Muscle layer of duodenum (tissue), 2 donors: Measurements from ENCODE around the gene MPND.
"Not testable (repeated sequence)": the region's sequence is repeated elsewhere in the genome, so short reads cannot be mapped to it uniquely, and the experiment has no call there.

Experiments used
- H3K27ac ChIP-seq: one replicate; pipeline ENCODE4 v1.7.0; 2013; ENCODE audit warnings: mild to moderate bottlenecking, low read length
- H3K27me3 ChIP-seq: one replicate; pipeline ENCODE4 v1.7.0; 2013; ENCODE audit warnings: low read depth, mild to moderate bottlenecking, control low read depth, low read length
- H3K36me3 ChIP-seq, 2 donors: one replicate each; pipeline ENCODE4 v1.7.0; 2013; ENCODE audit warnings: low read length in 2 of 2, control low read depth in 1 of 2, mild to moderate bottlenecking in 1 of 2; ENCODE audit not compliant: insufficient read depth in 2 of 2, control insufficient read depth in 1 of 2
- H3K4me1 ChIP-seq, 2 donors: one replicate each; pipeline ENCODE4 v1.7.0; 2013; ENCODE audit warnings: low read length in 2 of 2, mild to moderate bottlenecking in 2 of 2, control low read depth in 1 of 2, moderate library complexity in 1 of 2; ENCODE audit not compliant: insufficient read depth in 2 of 2, control insufficient read depth in 1 of 2
- H3K4me3 ChIP-seq, 2 donors: one replicate each; pipeline ENCODE4 v1.7.0; 2013; ENCODE audit warnings: low read length in 2 of 2, low read depth in 1 of 2, mild to moderate bottlenecking in 1 of 2
- H3K9me3 ChIP-seq, 2 donors: one replicate each; pipeline ENCODE4 v1.7.0; 2013; ENCODE audit warnings: low read length in 2 of 2, control low read depth in 1 of 2, mild to moderate bottlenecking in 1 of 2; ENCODE audit not compliant: control insufficient read depth in 1 of 2
- donor health status: healthy.

Gene MPND

DNA sequence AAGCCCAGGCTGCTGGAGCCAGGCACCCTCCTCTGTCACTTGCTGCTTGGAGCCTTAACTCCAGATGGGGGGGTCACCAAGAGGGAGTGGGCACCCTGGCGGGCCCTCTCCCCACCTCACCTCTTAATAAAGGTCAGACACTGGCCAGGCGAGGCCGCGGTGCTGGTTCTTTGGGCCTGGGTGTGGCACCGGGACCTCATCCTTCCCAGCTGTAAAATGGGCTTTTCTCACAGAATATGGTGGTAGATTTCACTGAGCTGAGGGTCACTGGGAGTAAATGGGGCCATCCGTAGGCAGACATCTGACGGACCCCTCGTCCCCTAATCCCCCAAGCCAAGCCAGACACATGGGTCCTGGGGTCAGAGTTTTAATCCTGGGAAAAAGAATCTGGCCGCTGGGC is 19.7 kb upstream of the MPND start:
- peaks cover 3 to 18% of the 10 kb centered on the region in 2 donors for H3K4me1 ChIP-seq

GRCh38 chr19:4324228-4324627 is 19.1 kb upstream of the MPND start:
- H3K9me3 ChIP-seq = no peaks in the 10 kb centered on the region
- no peaks in the 10 kb centered on the region for H3K36me3 ChIP-seq
- H3K27me3 ChIP-seq = no peaks in the 10 kb centered on the region
- H3K4me1 ChIP-seq = peaks cover 3 to 20% of the 10 kb centered on the region in 2 donors
- H3K4me3 ChIP-seq = no peak overlapping the region
- H3K27ac ChIP-seq = no peak overlapping the region

More for the DNA sequence above, 19.7 kb upstream of the MPND start:
- Histone ChIP-seq H3K27ac (no peak overlapping the region), H3K36me3 (no peaks in the 10 kb centered on the region), H3K9me3 (no peaks in the 10 kb centered on the region), H3K4me3 (no peak overlapping the region), H3K27me3 (no peaks in the 10 kb centered on the region)

- H3K36me3 ChIP-seq = no peaks in the 10 kb centered on the region
- H3K4me1 ChIP-seq = peaks cover 3 to 20% of the 10 kb centered on the region in 2 donors
- H3K27ac ChIP-seq = no peak overlapping the region
- H3K27me3 ChIP-seq = no peaks in the 10 kb centered on the region
- H3K4me3 ChIP-seq = no peak overlapping the region
- no peaks in the 10 kb centered on the region for H3K9me3 ChIP-seq
These were observed 17.0 kb upstream of the MPND start for GRCh38 chr19:4326215-4326836.

GRCh38 chr19:4326837-4327251 is 16.5 kb upstream of the MPND start:
- no peak overlapping the region for H3K27ac ChIP-seq
- no peaks in the 10 kb centered on the region for H3K36me3 ChIP-seq
- H3K4me3 ChIP-seq = peak overlapping the region in 1 of 2 donors; percentile 24
- no peaks in the 10 kb centered on the region for H3K9me3 ChIP-seq
- H3K4me1 ChIP-seq = peaks cover 3 to 20% of the 10 kb centered on the region in 2 donors
- no peaks in the 10 kb centered on the region for H3K27me3 ChIP-seq

GRCh38 chr19:4327252-4327876 is 16.0 kb upstream of the MPND start:
- H3K9me3 ChIP-seq = no peaks in the 10 kb centered on the region
- no peaks in the 10 kb centered on the region for H3K27me3 ChIP-seq
- H3K36me3 ChIP-seq = no peaks in the 10 kb centered on the region
- no peak overlapping the region for H3K27ac ChIP-seq
- peak overlapping the region; percentile 24 to 53 for H3K4me3 ChIP-seq
- peaks cover 3 to 20% of the 10 kb centered on the region in 2 donors for H3K4me1 ChIP-seq

GRCh38 chr19:4327877-4328242 is 15.5 kb upstream of the MPND start:
- Histone ChIP-seq H3K36me3 (no peaks in the 10 kb centered on the region), H3K27me3 (no peaks in the 10 kb centered on the region), H3K27ac (no peak overlapping the region), H3K9me3 (no peaks in the 10 kb centered on the region), H3K4me3 (peak overlapping the region; percentile 24 to 53), H3K4me1 (peaks cover 3 to 20% of the 10 kb centered on the region in 2 donors)

GRCh38 chr19:4328243-4328990 is 14.9 kb upstream of the MPND start:
- peaks cover 3 to 20% of the 10 kb centered on the region in 2 donors for H3K4me1 ChIP-seq
- H3K27me3 ChIP-seq = no peaks in the 10 kb centered on the region
- no peaks in the 10 kb centered on the region for H3K9me3 ChIP-seq
- H3K36me3 ChIP-seq = no peaks in the 10 kb centered on the region
- H3K4me3 ChIP-seq = peak overlapping the region; percentile 53 to 54
- no peak overlapping the region for H3K27ac ChIP-seq

DNA sequence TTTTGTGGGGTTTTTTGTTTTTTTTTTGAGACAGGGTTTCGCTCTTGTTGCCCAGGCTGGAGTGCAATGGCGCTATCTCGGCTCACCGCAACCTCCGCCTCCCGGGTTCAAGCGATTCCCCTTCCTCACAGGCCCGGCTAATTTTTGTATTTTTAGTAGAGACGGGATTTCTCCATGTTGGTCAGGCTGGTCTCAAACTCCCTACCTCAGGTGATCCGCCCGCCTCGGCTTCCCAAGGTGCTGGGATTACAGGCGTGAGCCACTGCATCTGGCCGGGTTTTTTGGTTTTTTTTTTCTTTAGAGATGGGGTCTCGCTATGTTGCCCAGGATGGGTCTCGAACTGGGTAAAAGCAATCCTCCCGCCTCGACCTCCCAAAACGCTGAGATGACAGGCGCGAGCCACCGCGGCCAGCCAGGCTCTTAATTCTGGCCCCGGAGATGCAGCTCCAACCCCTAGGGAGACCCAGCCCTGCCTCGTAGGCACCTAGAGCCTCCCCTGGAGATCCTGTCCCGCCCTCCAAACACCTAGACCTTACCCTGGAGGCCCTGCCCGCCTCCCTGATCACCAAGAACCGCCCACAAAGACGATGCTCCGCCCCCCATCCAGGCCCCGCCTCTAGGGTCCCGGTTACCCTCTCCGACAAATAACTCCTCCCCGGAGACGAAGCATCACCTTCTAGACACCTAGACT is 14.2 kb upstream of the MPND start:
- Histone ChIP-seq H3K4me3 (peak overlapping the region; percentile 42 to 54), H3K4me1 (peaks cover 3 to 20% of the 10 kb centered on the region in 2 donors)
- not testable (repeated sequence) for H3K27ac ChIP-seq, H3K9me3 ChIP-seq, H3K27me3 ChIP-seq, H3K36me3 ChIP-seq

DNA sequence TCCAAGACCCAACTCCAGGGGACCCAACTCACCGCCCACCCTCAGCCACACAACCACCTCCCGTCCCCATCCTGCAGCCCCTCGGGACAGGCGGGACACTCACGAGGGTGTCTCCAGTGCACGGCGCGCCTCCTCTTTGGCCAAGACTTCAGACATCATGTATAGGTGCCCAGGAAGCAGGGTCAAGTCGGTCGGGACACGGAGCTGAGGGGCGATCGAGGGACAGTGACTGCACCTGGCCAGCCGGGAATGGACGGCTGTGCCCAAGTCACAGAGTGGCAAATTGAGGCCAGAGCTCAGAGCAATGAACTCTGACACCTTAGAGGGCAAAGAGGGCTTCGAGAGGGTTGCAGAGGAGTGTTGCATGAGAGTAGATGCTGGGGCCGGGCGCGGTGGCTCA is 13.5 kb upstream of the MPND start:
- H3K27me3 ChIP-seq = no peaks in the 10 kb centered on the region
- H3K36me3 ChIP-seq = no peaks in the 10 kb centered on the region
- peaks cover 3 to 20% of the 10 kb centered on the region in 2 donors for H3K4me1 ChIP-seq
- no peak overlapping the region for H3K4me3 ChIP-seq
- no peaks in the 10 kb centered on the region for H3K9me3 ChIP-seq
- H3K27ac ChIP-seq = no peak overlapping the region

- Histone ChIP-seq H3K27me3 (no peaks in the 10 kb centered on the region), H3K4me1 (no peaks in the 10 kb centered on the region), H3K36me3 (no peaks in the 10 kb centered on the region), H3K4me3 (no peak overlapping the region), H3K9me3 (no peaks in the 10 kb centered on the region), H3K27ac (no peak overlapping the region)
These were observed 8.3 kb upstream of the MPND start for GRCh38 chr19:4334929-4335570.
